Keratinocyte (primary cell): ENCODE data around the gene EXOC6B. TPM values are rescaled to one million over a fixed set of nuclear protein-coding genes. Genes with fewer than 3 reads are reported as not detected.

ENCODE experiments used
- DNase-seq: peaks from one replicate; pipeline ENCODE4 v3.0.0-alpha.2; 2011; ENCODE audit warnings: low read depth, missing footprints, low spot score
- FAIRE-seq: peaks from 2 replicates; lab custom pipeline; 2011; peaks lifted over from hg19 to GRCh38; lab: Jason Lieb, UNC
- H2AFZ ChIP-seq: 2 replicates; pipeline ENCODE4 v1.6.0; 2012; ENCODE audit warnings: low read length, control low read depth, inconsistent platforms; ENCODE audit not compliant: control insufficient read depth
- H3K27ac ChIP-seq: 2 replicates; pipeline ENCODE4 v1.5.1; 2011; ENCODE audit warnings: low read length; ENCODE audit not compliant: control insufficient read depth, insufficient read depth
- H3K27me3 ChIP-seq: 3 replicates; pipeline ENCODE4 v1.6.0; 2011; ENCODE audit warnings: low read length; ENCODE audit not compliant: control insufficient read depth, insufficient read depth; ENCODE audit errors: extremely low read depth
- H3K36me3 ChIP-seq, 2 experiments: 2 replicates in 1 of 2; 3 replicates in 1 of 2; pipeline ENCODE4 v1.5.1; 2011; ENCODE audit warnings: low read length in 2 of 2, mild to moderate bottlenecking in 1 of 2; ENCODE audit not compliant: control insufficient read depth in 2 of 2, insufficient read depth in 2 of 2; ENCODE audit errors: extremely low read depth in 1 of 2
- H3K4me1 ChIP-seq: 3 replicates; pipeline ENCODE4 v1.5.1; 2011; ENCODE audit warnings: low read length; ENCODE audit not compliant: control insufficient read depth, insufficient read depth; ENCODE audit errors: extremely low read depth
- H3K4me2 ChIP-seq: 3 replicates; pipeline ENCODE4 v1.6.0; 2011; ENCODE audit warnings: low read depth, low read length; ENCODE audit not compliant: control insufficient read depth, insufficient read depth; ENCODE audit errors: extremely low read depth
- H3K4me3 ChIP-seq, 3 experiments: fragments of 200-600 bp in 1 of 3; sonication (generic) in 1 of 3; 2 replicates in 2 of 3; 3 replicates in 1 of 3; pipeline ENCODE4 v1.5.1; 2011 to 2016; ENCODE audit warnings: low read length in 3 of 3, mild to moderate bottlenecking in 3 of 3, control low read depth in 2 of 3, inconsistent platforms in 1 of 3, low read depth in 1 of 3, mixed read lengths in 1 of 3, mixed run types in 1 of 3, moderate library complexity in 1 of 3; ENCODE audit not compliant: control insufficient read depth in 2 of 3, insufficient read depth in 2 of 3; ENCODE audit errors: extremely low read depth in 1 of 3
- H3K79me2 ChIP-seq: 2 replicates; pipeline ENCODE4 v1.6.0; 2012; ENCODE audit warnings: low read length; ENCODE audit not compliant: control insufficient read depth, insufficient read depth
- H3K9ac ChIP-seq: 3 replicates; pipeline ENCODE4 v1.6.0; 2011; ENCODE audit warnings: low read length; ENCODE audit not compliant: control insufficient read depth, insufficient read depth; ENCODE audit errors: extremely low read depth
- H3K9me1 ChIP-seq: 3 replicates; pipeline ENCODE4 v1.6.0; 2011; ENCODE audit warnings: low read length; ENCODE audit not compliant: control insufficient read depth, insufficient read depth; ENCODE audit errors: extremely low read depth
- H3K9me3 ChIP-seq: 2 replicates; pipeline ENCODE4 v1.5.1; 2012; ENCODE audit warnings: low read depth, low read length; ENCODE audit not compliant: control insufficient read depth
- H4K20me1 ChIP-seq: 3 replicates; pipeline ENCODE4 v1.6.0; 2011; ENCODE audit warnings: low read length; ENCODE audit not compliant: control insufficient read depth, insufficient read depth; ENCODE audit errors: extremely low read depth
- EZH2 ChIP-seq: IDR thresholded peaks from one replicate; pipeline ENCODE4 v1.6.1; 2012; ENCODE audit warnings: inconsistent platforms, mild to moderate bottlenecking, low read length, moderate library complexity
- dilution Hi-C: fragments of 300-500 bp; cut with MboI; formaldehyde crosslinking; loops from one replicate; pipeline ENCODE4 v1.7.0; 2020; ENCODE audit warnings: low sequenced_read_pairs; ENCODE audit not compliant: extremely low pct_ligation_motif_present
- polyA plus RNA-seq, 5 experiments: library from polyadenylated mRNA; depleted of rRNA in 3 of 5; stranded (reverse) in 3 of 5; stranded (forward) in 1 of 5; unstranded in 1 of 5; fragments of >200 nt; gene quantifications; 1 replicate in 1 of 5; 2 replicates in 3 of 5; 3 replicates in 1 of 5; pipeline versions ENCODE4 v1.2.1 to v1.2.3, GENCODE V29; 2011 to 2012; ENCODE audit warnings: missing spikeins in 2 of 5, low read depth in 1 of 5, low replicate concordance in 1 of 5
- TF ChIP-seq, protein P1 (sequence below), 3 experiments: IDR thresholded peaks in 1 of 3; conservative IDR thresholded peaks in 1 of 3; optimal IDR thresholded peaks in 1 of 3; 2 replicates in 2 of 3; 3 replicates in 1 of 3; pipeline versions ENCODE3 to v1.5.1; 2011; ENCODE audit warnings: low read length in 3 of 3, mild to moderate bottlenecking in 3 of 3, moderate library complexity in 2 of 3, control low read depth in 1 of 3, inconsistent platforms in 1 of 3; ENCODE audit not compliant: insufficient read depth in 2 of 3; ENCODE audit errors: extremely low read depth in 1 of 3

The EXOC6B gene
- polyA plus RNA-seq, 1 donor (not counting 4 experiments of a cell fraction or from before 2014, with no cell fraction given): 37.3 TPM

GRCh38 chr2:72386288-72386687 is 439.5 kb downstream of the EXOC6B start:
- H3K79me2 ChIP-seq: no peaks in the 10 kb centered on the region
- no peak for DNase-seq
- no peak overlapping the region for H3K9ac ChIP-seq
- no peaks in the 10 kb centered on the region for H3K36me3 ChIP-seq
- H3K9me3 ChIP-seq: no peaks in the 10 kb centered on the region
- H2AFZ ChIP-seq: no peak overlapping the region
- no peak overlapping the region for H3K4me2 ChIP-seq
- no peaks in the 10 kb centered on the region for H4K20me1 ChIP-seq
- H3K9me1 ChIP-seq: no peaks in the 10 kb centered on the region
- dilution Hi-C loops: no loop called here
- TF ChIP-seq, protein P1, sequence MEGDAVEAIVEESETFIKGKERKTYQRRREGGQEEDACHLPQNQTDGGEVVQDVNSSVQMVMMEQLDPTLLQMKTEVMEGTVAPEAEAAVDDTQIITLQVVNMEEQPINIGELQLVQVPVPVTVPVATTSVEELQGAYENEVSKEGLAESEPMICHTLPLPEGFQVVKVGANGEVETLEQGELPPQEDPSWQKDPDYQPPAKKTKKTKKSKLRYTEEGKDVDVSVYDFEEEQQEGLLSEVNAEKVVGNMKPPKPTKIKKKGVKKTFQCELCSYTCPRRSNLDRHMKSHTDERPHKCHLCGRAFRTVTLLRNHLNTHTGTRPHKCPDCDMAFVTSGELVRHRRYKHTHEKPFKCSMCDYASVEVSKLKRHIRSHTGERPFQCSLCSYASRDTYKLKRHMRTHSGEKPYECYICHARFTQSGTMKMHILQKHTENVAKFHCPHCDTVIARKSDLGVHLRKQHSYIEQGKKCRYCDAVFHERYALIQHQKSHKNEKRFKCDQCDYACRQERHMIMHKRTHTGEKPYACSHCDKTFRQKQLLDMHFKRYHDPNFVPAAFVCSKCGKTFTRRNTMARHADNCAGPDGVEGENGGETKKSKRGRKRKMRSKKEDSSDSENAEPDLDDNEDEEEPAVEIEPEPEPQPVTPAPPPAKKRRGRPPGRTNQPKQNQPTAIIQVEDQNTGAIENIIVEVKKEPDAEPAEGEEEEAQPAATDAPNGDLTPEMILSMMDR (optimal IDR thresholded peaks at IDR 0.05 in 1 of 3, IDR thresholded peaks at IDR 0.05 in 1 of 3, conservative IDR thresholded peaks at IDR 0.05 in 1 of 3; ENCODE audit: extremely low read depth in 1 of 3, insufficient read depth in 2 of 3, low read length in 3 of 3): no peak
- TF ChIP-seq EZH2: no peak
- no peaks in the 10 kb centered on the region for H3K4me1 ChIP-seq
- no peak overlapping the region for H3K4me3 ChIP-seq
- H3K27me3 ChIP-seq: no peaks in the 10 kb centered on the region
- no peak for FAIRE-seq
- no peak overlapping the region for H3K27ac ChIP-seq

GRCh38 chr2:72378753-72379348 is 447.0 kb downstream of the EXOC6B start:
- Histone ChIP-seq H3K4me3 (no peak overlapping the region), H3K79me2 (no peaks in the 10 kb centered on the region), H3K27ac (no peak overlapping the region), H3K9me1 (no peaks in the 10 kb centered on the region), H3K27me3 (no peaks in the 10 kb centered on the region), H3K9ac (no peak overlapping the region), H2AFZ (no peak overlapping the region), H4K20me1 (no peaks in the 10 kb centered on the region), H3K9me3 (no peaks in the 10 kb centered on the region), H3K4me1 (no peaks in the 10 kb centered on the region), H3K36me3 (peaks cover 0 to 3% of the 10 kb centered on the region in 2 experiments), H3K4me2 (no peak overlapping the region)
- FAIRE-seq (no peak), DNase-seq (no peak)
- no peak for TF ChIP-seq EZH2
- TF ChIP-seq, protein P1 (optimal IDR thresholded peaks at IDR 0.05 in 1 of 3, IDR thresholded peaks at IDR 0.05 in 1 of 3, conservative IDR thresholded peaks at IDR 0.05 in 1 of 3; ENCODE audit: extremely low read depth in 1 of 3, insufficient read depth in 2 of 3, low read length in 3 of 3): no peak
- dilution Hi-C loops: no loop called here
